Panc1 (cell line): ENCODE results near the gene ZP1. TPM values are rescaled to one million over a fixed set of nuclear protein-coding genes. Genes with fewer than 3 reads are reported as not detected.

ENCODE experiments used
- ATAC-seq: fragments of 200-7000 bp; cut with Tn5 transposase; 2 replicates; pipeline ENCODE4 v1.9.1; 2020; ENCODE audit warnings: mild to moderate bottlenecking, moderate library complexity
- BruUV-seq: library from RNA; stranded (reverse); fragments of 400-500 nt; replicated peaks from 2 replicates; lab custom pipeline; 2021; lab: Mats Ljungman, UMichigan
- CTCF ChIA-PET: fragments of 300-600 bp; sonication (Branson Sonifier 250); formaldehyde crosslinking; loops from one replicate; lab custom pipeline; 2022; ENCODE audit warnings: antibody characterized with exemption; lab: Charles Lee
- POLR2A ChIA-PET: fragments of 300-600 bp; sonication (Branson Sonifier 250); formaldehyde crosslinking; loops from one replicate; lab custom pipeline; 2022; ENCODE audit warnings: antibody characterized with exemption; lab: Charles Lee
- DNase-seq: peaks from one replicate; pipeline ENCODE4 v3.0.0-alpha.2; 2010; ENCODE audit warnings: low read depth, low spot score
- H3K27ac ChIP-seq: 2 replicates; pipeline ENCODE4 v1.5.1; 2011; ENCODE audit warnings: mild to moderate bottlenecking, low read length, inconsistent platforms
- H3K27me3 ChIP-seq: fragments of 200-500 bp; sonication (Bioruptor generic); 2 replicates; pipeline ENCODE4 v1.6.0; 2014; ENCODE audit warnings: low read length, inconsistent platforms; ENCODE audit not compliant: control insufficient read depth, insufficient read depth
- H3K36me3 ChIP-seq: fragments of 200-500 bp; sonication (Bioruptor generic); 2 replicates; pipeline ENCODE4 v1.5.1; 2014; ENCODE audit warnings: inconsistent platforms, mild to moderate bottlenecking, low read length, moderate library complexity; ENCODE audit not compliant: control insufficient read depth, insufficient read depth
- H3K4me1 ChIP-seq: 2 replicates; pipeline ENCODE4 v1.5.1; 2011; ENCODE audit warnings: inconsistent platforms, mild to moderate bottlenecking, low read length, moderate library complexity; ENCODE audit not compliant: control insufficient read depth, insufficient read depth
- H3K4me3 ChIP-seq, 2 experiments: 2 replicates each; pipeline ENCODE4 v1.5.1; 2011 to 2012; ENCODE audit warnings: low read depth in 2 of 2, low read length in 2 of 2, mild to moderate bottlenecking in 2 of 2, inconsistent platforms in 1 of 2, moderate library complexity in 1 of 2
- H3K9me3 ChIP-seq: fragments of 200-500 bp; sonication (Bioruptor generic); 2 replicates; pipeline ENCODE4 v1.5.1; 2014; ENCODE audit warnings: low read depth, mild to moderate bottlenecking, inconsistent platforms, low read length, moderate library complexity; ENCODE audit not compliant: control insufficient read depth, insufficient read depth
- POLR2AphosphoS5 ChIP-seq: IDR thresholded peaks from 2 replicates; pipeline ENCODE4 v1.6.1; 2012; ENCODE audit warnings: mild to moderate bottlenecking, low read depth, low read length, moderate library complexity
- SIN3A ChIP-seq: IDR thresholded peaks from 2 replicates; pipeline ENCODE4 v1.6.1; 2012; ENCODE audit warnings: low read depth, mild to moderate bottlenecking, low read length, moderate library complexity, borderline replicate concordance; ENCODE audit not compliant: insufficient read depth
- TCF7L2 ChIP-seq: IDR thresholded peaks from 2 replicates; pipeline ENCODE4 v1.6.1; 2011; ENCODE audit warnings: mild to moderate bottlenecking, low read depth, low read length, inconsistent platforms
- in situ Hi-C: cut with HindIII; loops from 2 replicates; pipeline ENCODE4 v1.10.0; 2016; ENCODE audit warnings: low sequenced_read_pairs, low pct_unique_long_range_greater_than_20kb
- intact Hi-C: fragments of 100-400 bp; cut with micrococcal nuclease; formaldehyde crosslinking; loops from one replicate; pipeline ENCODE4 v1.10.0; 2022; ENCODE audit not compliant: unreplicated experiment
- total RNA-seq: library from RNA; stranded (reverse); gene quantifications from one replicate; pipeline ENCODE4 v1.2.1, GENCODE V29; 2021; ENCODE audit not compliant: unreplicated experiment
- TF ChIP-seq, protein P1 (sequence below), 2 experiments: IDR thresholded peaks; 2 replicates each; pipeline ENCODE4 v1.6.1; 2011 to 2012; ENCODE audit warnings: low read depth in 2 of 2, control low read depth in 1 of 2, low read length in 1 of 2, mild to moderate bottlenecking in 1 of 2, moderate library complexity in 1 of 2; ENCODE audit not compliant: insufficient read depth in 1 of 2
- TF ChIP-seq, protein P2 (sequence below): fragments of 450-650 bp; IDR thresholded peaks from 2 replicates; pipeline ENCODE4 v1.5.1; 2017; ENCODE audit warnings: mild to moderate bottlenecking

ZP1 gene
- total RNA-seq, 1 experiment from 2014 or later, result not detected

DNA sequence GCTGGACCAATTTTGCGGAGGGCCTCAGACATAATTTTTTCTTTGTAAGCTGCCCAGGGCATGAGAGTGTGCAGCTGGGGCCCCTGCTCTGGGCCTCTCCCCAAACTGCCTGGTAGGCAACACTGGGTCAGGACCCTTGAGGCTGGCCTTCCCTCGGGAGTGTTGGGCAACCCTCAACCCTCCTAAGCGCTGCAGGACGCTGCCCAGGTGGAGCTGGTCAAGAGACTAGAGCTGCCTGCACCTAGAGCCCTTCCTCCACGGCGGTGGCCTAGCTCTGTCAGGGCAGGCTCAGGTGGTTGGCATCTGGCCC is 56.4 kb downstream of the ZP1 start:
- ChIA-PET CTCF (interaction anchor here (0.5 kb wide), 1 partner anchor 91 kb away, joined by 5 read pairs; no protein-coding TSS in a partner anchor), POLR2A (no interaction called here)
- Histone ChIP-seq H3K27me3 (no peaks in the 10 kb centered on the region), H3K4me3 (peak overlapping the region; percentile 50 to 75), H3K4me1 (peaks cover 18% of the 10 kb centered on the region), H3K27ac (peak overlapping the region; percentile 66), H3K36me3 (no peaks in the 10 kb centered on the region; the same call in none of the 2 replicates), H3K9me3 (no peaks in the 10 kb centered on the region)
- intact Hi-C loops, result no loop called here
- TF ChIP-seq, protein P1, sequence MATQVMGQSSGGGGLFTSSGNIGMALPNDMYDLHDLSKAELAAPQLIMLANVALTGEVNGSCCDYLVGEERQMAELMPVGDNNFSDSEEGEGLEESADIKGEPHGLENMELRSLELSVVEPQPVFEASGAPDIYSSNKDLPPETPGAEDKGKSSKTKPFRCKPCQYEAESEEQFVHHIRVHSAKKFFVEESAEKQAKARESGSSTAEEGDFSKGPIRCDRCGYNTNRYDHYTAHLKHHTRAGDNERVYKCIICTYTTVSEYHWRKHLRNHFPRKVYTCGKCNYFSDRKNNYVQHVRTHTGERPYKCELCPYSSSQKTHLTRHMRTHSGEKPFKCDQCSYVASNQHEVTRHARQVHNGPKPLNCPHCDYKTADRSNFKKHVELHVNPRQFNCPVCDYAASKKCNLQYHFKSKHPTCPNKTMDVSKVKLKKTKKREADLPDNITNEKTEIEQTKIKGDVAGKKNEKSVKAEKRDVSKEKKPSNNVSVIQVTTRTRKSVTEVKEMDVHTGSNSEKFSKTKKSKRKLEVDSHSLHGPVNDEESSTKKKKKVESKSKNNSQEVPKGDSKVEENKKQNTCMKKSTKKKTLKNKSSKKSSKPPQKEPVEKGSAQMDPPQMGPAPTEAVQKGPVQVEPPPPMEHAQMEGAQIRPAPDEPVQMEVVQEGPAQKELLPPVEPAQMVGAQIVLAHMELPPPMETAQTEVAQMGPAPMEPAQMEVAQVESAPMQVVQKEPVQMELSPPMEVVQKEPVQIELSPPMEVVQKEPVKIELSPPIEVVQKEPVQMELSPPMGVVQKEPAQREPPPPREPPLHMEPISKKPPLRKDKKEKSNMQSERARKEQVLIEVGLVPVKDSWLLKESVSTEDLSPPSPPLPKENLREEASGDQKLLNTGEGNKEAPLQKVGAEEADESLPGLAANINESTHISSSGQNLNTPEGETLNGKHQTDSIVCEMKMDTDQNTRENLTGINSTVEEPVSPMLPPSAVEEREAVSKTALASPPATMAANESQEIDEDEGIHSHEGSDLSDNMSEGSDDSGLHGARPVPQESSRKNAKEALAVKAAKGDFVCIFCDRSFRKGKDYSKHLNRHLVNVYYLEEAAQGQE (IDR thresholded peaks at IDR 0.05; ENCODE audit: insufficient read depth in 1 of 2, low read depth in 2 of 2, low read length in 1 of 2), result no peak
- TF ChIP-seq POLR2AphosphoS5 (no peak), SIN3A (no peak), TCF7L2 (no peak)
- TF ChIP-seq, protein P2, sequence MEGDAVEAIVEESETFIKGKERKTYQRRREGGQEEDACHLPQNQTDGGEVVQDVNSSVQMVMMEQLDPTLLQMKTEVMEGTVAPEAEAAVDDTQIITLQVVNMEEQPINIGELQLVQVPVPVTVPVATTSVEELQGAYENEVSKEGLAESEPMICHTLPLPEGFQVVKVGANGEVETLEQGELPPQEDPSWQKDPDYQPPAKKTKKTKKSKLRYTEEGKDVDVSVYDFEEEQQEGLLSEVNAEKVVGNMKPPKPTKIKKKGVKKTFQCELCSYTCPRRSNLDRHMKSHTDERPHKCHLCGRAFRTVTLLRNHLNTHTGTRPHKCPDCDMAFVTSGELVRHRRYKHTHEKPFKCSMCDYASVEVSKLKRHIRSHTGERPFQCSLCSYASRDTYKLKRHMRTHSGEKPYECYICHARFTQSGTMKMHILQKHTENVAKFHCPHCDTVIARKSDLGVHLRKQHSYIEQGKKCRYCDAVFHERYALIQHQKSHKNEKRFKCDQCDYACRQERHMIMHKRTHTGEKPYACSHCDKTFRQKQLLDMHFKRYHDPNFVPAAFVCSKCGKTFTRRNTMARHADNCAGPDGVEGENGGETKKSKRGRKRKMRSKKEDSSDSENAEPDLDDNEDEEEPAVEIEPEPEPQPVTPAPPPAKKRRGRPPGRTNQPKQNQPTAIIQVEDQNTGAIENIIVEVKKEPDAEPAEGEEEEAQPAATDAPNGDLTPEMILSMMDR, result no peak
- in situ Hi-C loops, result no loop called here
- DNase-seq (no peak), ATAC-seq (peak; percentile 35)
- no TSS peak for BruUV-seq

DNA sequence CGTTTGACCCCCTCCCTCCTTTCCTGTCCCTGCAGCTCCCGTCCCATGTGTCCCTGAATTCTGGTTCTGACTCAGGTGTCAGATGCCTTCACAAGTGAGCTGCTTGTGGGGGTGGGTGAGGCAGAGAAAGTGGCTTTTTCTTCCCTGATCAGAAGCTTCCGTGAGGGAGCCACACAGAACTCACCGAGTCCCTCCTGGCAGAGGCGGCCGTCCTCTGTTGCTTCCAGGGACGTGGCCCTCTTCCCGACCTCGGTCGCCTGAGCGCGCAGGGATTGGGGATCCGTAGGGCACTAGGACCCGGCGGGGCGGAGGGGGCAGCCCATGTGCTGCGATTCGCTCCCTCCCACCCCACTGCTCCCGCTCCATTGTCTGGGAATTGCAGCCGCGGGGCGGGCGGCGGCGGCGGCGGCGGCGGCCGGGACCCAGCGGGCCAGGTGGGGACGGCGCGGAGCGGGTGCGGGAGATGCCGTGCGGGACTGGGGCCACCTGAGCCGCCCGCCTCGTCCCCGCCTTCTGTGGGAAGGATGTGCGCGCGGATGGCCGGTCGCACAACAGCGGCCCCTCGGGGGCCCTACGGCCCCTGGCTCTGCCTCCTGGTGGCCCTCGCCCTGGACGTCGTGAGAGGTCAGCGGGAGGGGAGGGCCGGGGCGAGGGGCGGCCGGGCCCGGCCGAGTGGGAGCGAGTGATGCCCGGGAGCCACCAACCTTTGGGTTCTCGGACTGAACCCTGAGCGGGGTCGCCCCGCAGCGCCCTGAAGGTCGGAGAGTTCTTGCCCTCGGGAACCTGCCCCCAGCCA is 57.0 kb downstream of the ZP1 start, which contains the start of gene TMEM132A:
Gene TMEM132A (plus strand): TSS at position 351 of the 796 bp plus-strand sequence. CDS start 174 bp downstream, at position 525.
- peak within 1 kb of the TSS; percentile 77 for H3K27ac ChIP-seq
- TF ChIP-seq POLR2AphosphoS5, result peak; percentile 32; the same call in 1 of the 2 replicates
- TF ChIP-seq, protein P1 (IDR thresholded peaks at IDR 0.05; ENCODE audit: insufficient read depth in 1 of 2, low read depth in 2 of 2, low read length in 1 of 2), result 0 out of 4 replicates have a peak, but pooled peaks of 1 of the 2 experiments have one; percentile 21
- TF ChIP-seq, protein P2, result no peak; the same call in 1 of the 2 replicates

More for the DNA sequence above, 57.0 kb downstream of the ZP1 start, which contains the start of gene TMEM132A:
- no TSS peak for BruUV-seq
- in situ Hi-C loops, result no loop called here
- ATAC-seq (peak; percentile 95), DNase-seq (no peak)
- H3K4me3 ChIP-seq, result peak within 1 kb of the TSS; percentile 67 to 75
- peaks cover 18% of the 10 kb centered on the region for H3K4me1 ChIP-seq
- no peaks in the 10 kb centered on the region for H3K9me3 ChIP-seq
- ChIA-PET POLR2A (no interaction called here), CTCF (interaction anchor here (0.5 kb wide), 1 partner anchor 92 kb away, joined by 5 read pairs; no protein-coding TSS in a partner anchor)
- no peaks in the 10 kb centered on the region; the same call in none of the 2 replicates for H3K36me3 ChIP-seq
- no peaks in the 10 kb centered on the region for H3K27me3 ChIP-seq
- intact Hi-C loops, result no loop called here
